Nephron (organoid): ENCODE measurements around the gene SNX1.

Experiments
- H3K27ac Mint-ChIP-seq, 3 experiments: 2 replicates each; pipeline ENCODE4 v1.8.0; 2020; ENCODE audit warnings: mixed read lengths in 3 of 3, mild to moderate bottlenecking in 2 of 3, moderate library complexity in 1 of 3
- H3K27me3 Mint-ChIP-seq: 2 replicates; pipeline ENCODE4 v1.8.0; 2021; ENCODE audit warnings: low read depth, mild to moderate bottlenecking, moderate library complexity, mixed read lengths
- H3K36me3 Mint-ChIP-seq: 2 replicates; pipeline ENCODE4 v1.8.0; 2020; ENCODE audit warnings: low read depth, mixed read lengths
- H3K4me1 Mint-ChIP-seq: 2 replicates; pipeline ENCODE4 v1.8.0; 2020; ENCODE audit warnings: mixed read lengths
- H3K4me3 Mint-ChIP-seq, 3 experiments: 2 replicates each; pipeline ENCODE4 v1.8.0; 2020; ENCODE audit warnings: mild to moderate bottlenecking in 3 of 3, mixed read lengths in 3 of 3, moderate library complexity in 2 of 3
- H3K9me3 Mint-ChIP-seq: 2 replicates; pipeline ENCODE4 v1.8.0; 2020; ENCODE audit warnings: mixed read lengths
- CTCF ChIP-seq, 3 experiments: fragments of 200-600 bp; sonication (generic); IDR thresholded peaks; one replicate each; pipeline ENCODE4 v1.5.0; 2021; ENCODE audit warnings: antibody characterized with exemption in 3 of 3; ENCODE audit not compliant: unreplicated experiment in 3 of 3

Gene SNX1

GRCh38 chr15:64132217-64132616 is 36.4 kb downstream of the SNX1 start:
- Mint-ChIP-seq H3K4me3 (no peak overlapping the region), H3K27me3 (no peaks in the 10 kb centered on the region), H3K27ac (no peak overlapping the region), H3K36me3 (peaks cover 84% of the 10 kb centered on the region), H3K9me3 (no peaks in the 10 kb centered on the region), H3K4me1 (no peaks in the 10 kb centered on the region)
- no peak for TF ChIP-seq CTCF (IDR thresholded peaks at IDR 0.05; ENCODE audit: unreplicated experiment in 3 of 3)

- Mint-ChIP-seq H3K36me3 (peaks cover 77% of the 10 kb centered on the region), H3K4me1 (no peaks in the 10 kb centered on the region), H3K27me3 (no peaks in the 10 kb centered on the region), H3K4me3 (no peak overlapping the region), H3K27ac (no peak overlapping the region), H3K9me3 (no peaks in the 10 kb centered on the region)
- no peak for TF ChIP-seq CTCF (IDR thresholded peaks at IDR 0.05; ENCODE audit: unreplicated experiment in 3 of 3)
These were observed 38.0 kb downstream of the SNX1 start for GRCh38 chr15:64133623-64134344.

DNA sequence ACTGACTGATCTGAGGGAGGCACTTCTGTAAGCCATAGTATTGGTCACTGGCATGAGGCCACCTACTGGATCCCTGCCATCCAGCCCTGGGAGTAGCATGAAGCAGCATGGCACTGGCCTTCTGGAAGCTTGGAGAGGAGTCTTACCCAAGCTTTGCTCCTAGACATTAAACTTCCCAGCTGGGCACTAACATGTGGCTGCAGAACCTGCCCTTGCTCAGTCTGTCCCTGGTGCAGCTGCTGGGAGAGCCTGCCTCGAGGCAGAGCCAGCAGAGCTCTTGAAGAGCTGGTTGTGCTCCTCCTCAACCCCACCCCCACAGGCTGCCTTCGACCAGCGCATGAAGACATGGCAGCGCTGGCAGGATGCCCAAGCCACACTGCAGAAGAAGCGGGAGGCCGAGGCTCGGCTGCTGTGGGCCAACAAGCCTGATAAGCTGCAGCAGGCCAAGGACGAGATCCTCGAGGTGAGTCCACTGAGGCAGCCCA is 38.6 kb downstream of the SNX1 start:
- Mint-ChIP-seq H3K27me3 (no peaks in the 10 kb centered on the region), H3K27ac (no peak overlapping the region), H3K9me3 (no peaks in the 10 kb centered on the region), H3K36me3 (peaks cover 77% of the 10 kb centered on the region), H3K4me1 (no peaks in the 10 kb centered on the region), H3K4me3 (no peak overlapping the region)
- no peak for TF ChIP-seq CTCF (IDR thresholded peaks at IDR 0.05; ENCODE audit: unreplicated experiment in 3 of 3)

DNA sequence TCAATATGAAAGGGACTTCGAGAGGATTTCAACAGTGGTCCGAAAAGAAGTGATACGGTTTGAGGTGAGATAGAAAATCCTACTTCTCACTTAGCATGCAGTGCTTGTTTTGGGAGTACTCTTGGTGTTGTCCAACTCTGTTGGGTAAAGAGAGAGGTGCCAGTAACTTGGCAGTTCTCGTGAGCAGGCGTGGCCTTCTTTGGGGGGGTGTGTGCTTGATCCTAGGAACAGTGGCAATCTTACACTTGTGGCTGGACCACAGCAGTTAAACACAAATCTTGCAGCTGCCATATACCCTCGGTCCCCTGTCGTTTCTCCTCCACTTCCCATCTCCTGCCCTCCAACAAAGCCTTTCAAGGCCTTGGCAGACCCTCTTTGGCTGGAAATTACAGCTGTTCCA is 40.6 kb downstream of the SNX1 start:
- Mint-ChIP-seq H3K4me1 (no peaks in the 10 kb centered on the region), H3K36me3 (peaks cover 71% of the 10 kb centered on the region)

DNA sequence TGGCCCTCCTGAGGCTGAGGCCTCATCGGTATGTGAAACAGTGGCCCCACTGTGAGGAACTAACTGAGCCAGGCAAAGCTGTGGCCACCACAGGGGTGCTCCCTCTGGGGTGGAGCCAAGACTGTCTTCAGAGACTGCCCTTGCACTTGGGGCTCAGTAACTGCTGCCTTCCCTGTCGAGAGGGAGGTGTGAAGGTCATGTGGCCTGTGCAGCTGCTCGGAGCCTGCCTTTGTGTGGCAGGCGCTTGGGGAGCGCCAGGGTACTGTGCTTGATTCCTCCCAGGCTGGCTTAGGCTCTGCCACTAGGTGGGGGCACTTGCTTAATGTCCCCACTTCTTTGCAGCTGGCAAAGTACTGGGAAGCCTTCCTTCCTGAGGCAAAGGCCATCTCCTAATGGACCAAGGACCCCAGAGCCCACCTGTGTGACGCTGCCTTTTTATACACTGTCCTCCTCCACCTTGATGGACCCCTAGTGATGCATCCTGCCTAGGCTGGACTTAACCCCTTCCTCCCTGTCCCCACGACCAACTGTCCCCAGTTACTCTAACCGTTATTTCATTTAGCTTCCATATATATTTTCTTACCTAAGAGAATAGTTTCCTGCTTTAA is 41.5 kb downstream of the SNX1 start:
- Mint-ChIP-seq H3K4me3 (no peak overlapping the region), H3K27ac (no peak overlapping the region), H3K27me3 (no peaks in the 10 kb centered on the region), H3K9me3 (no peaks in the 10 kb centered on the region), H3K36me3 (peaks cover 65% of the 10 kb centered on the region), H3K4me1 (no peaks in the 10 kb centered on the region)
- no peak for TF ChIP-seq CTCF (IDR thresholded peaks at IDR 0.05; ENCODE audit: unreplicated experiment in 3 of 3)

More for the DNA sequence above, 40.6 kb downstream of the SNX1 start:
- Mint-ChIP-seq H3K27me3 (no peaks in the 10 kb centered on the region), H3K4me3 (no peak overlapping the region), H3K27ac (no peak overlapping the region), H3K9me3 (no peaks in the 10 kb centered on the region)
- no peak for TF ChIP-seq CTCF (IDR thresholded peaks at IDR 0.05; ENCODE audit: unreplicated experiment in 3 of 3)
